ENCODE results near the gene OR10X1.

DNA sequence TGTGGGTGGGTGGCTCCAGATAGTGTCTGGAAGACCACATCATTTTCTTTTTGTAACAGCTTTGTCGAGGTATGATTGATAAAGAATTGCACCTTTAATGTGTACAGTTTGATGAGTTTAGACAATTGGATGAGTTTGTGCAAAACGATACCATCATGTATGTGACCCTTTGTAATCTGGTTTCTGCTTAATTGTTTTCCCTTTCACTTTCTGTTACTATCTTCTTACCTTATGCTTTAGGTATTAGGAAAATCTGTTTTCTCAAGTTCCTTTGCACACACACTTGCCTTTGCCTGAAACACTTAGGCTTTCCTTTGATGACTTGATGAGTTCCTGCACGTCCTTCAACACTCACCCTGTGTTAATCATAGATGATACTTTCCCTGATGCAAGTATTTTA is 32.2 kb upstream of the OR10X1 start:
- TF ChIP-seq, protein P1, sequence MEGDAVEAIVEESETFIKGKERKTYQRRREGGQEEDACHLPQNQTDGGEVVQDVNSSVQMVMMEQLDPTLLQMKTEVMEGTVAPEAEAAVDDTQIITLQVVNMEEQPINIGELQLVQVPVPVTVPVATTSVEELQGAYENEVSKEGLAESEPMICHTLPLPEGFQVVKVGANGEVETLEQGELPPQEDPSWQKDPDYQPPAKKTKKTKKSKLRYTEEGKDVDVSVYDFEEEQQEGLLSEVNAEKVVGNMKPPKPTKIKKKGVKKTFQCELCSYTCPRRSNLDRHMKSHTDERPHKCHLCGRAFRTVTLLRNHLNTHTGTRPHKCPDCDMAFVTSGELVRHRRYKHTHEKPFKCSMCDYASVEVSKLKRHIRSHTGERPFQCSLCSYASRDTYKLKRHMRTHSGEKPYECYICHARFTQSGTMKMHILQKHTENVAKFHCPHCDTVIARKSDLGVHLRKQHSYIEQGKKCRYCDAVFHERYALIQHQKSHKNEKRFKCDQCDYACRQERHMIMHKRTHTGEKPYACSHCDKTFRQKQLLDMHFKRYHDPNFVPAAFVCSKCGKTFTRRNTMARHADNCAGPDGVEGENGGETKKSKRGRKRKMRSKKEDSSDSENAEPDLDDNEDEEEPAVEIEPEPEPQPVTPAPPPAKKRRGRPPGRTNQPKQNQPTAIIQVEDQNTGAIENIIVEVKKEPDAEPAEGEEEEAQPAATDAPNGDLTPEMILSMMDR (IDR thresholded peaks at IDR 0.05) = no peak
- TF ChIP-seq EP300 (IDR thresholded peaks at IDR 0.05) = no peak
